Keratinocyte (primary cell): Measurements from ENCODE around the gene CHD2. TPM values are rescaled to one million over a fixed set of nuclear protein-coding genes. Genes with fewer than 3 reads are reported as not detected.

Source experiments
- DNase-seq: peaks from one replicate; pipeline ENCODE4 v3.0.0-alpha.2; 2011; ENCODE audit warnings: low read depth, missing footprints, low spot score
- FAIRE-seq: peaks from 2 replicates; lab custom pipeline; 2011; peaks lifted over from hg19 to GRCh38; lab: Jason Lieb, UNC
- H2AFZ ChIP-seq: 2 replicates; pipeline ENCODE4 v1.6.0; 2012; ENCODE audit warnings: low read length, control low read depth, inconsistent platforms; ENCODE audit not compliant: control insufficient read depth
- H3K27ac ChIP-seq: 2 replicates; pipeline ENCODE4 v1.5.1; 2011; ENCODE audit warnings: low read length; ENCODE audit not compliant: control insufficient read depth, insufficient read depth
- H3K27me3 ChIP-seq: 3 replicates; pipeline ENCODE4 v1.6.0; 2011; ENCODE audit warnings: low read length; ENCODE audit not compliant: control insufficient read depth, insufficient read depth; ENCODE audit errors: extremely low read depth
- H3K36me3 ChIP-seq, 2 experiments: 2 replicates in 1 of 2; 3 replicates in 1 of 2; pipeline ENCODE4 v1.5.1; 2011; ENCODE audit warnings: low read length in 2 of 2, mild to moderate bottlenecking in 1 of 2; ENCODE audit not compliant: control insufficient read depth in 2 of 2, insufficient read depth in 2 of 2; ENCODE audit errors: extremely low read depth in 1 of 2
- H3K4me1 ChIP-seq: 3 replicates; pipeline ENCODE4 v1.5.1; 2011; ENCODE audit warnings: low read length; ENCODE audit not compliant: control insufficient read depth, insufficient read depth; ENCODE audit errors: extremely low read depth
- H3K4me2 ChIP-seq: 3 replicates; pipeline ENCODE4 v1.6.0; 2011; ENCODE audit warnings: low read depth, low read length; ENCODE audit not compliant: control insufficient read depth, insufficient read depth; ENCODE audit errors: extremely low read depth
- H3K4me3 ChIP-seq, 3 experiments: fragments of 200-600 bp in 1 of 3; sonication (generic) in 1 of 3; 2 replicates in 2 of 3; 3 replicates in 1 of 3; pipeline ENCODE4 v1.5.1; 2011 to 2016; ENCODE audit warnings: low read length in 3 of 3, mild to moderate bottlenecking in 3 of 3, control low read depth in 2 of 3, inconsistent platforms in 1 of 3, low read depth in 1 of 3, mixed read lengths in 1 of 3, mixed run types in 1 of 3, moderate library complexity in 1 of 3; ENCODE audit not compliant: control insufficient read depth in 2 of 3, insufficient read depth in 2 of 3; ENCODE audit errors: extremely low read depth in 1 of 3
- H3K79me2 ChIP-seq: 2 replicates; pipeline ENCODE4 v1.6.0; 2012; ENCODE audit warnings: low read length; ENCODE audit not compliant: control insufficient read depth, insufficient read depth
- H3K9ac ChIP-seq: 3 replicates; pipeline ENCODE4 v1.6.0; 2011; ENCODE audit warnings: low read length; ENCODE audit not compliant: control insufficient read depth, insufficient read depth; ENCODE audit errors: extremely low read depth
- H3K9me1 ChIP-seq: 3 replicates; pipeline ENCODE4 v1.6.0; 2011; ENCODE audit warnings: low read length; ENCODE audit not compliant: control insufficient read depth, insufficient read depth; ENCODE audit errors: extremely low read depth
- H3K9me3 ChIP-seq: 2 replicates; pipeline ENCODE4 v1.5.1; 2012; ENCODE audit warnings: low read depth, low read length; ENCODE audit not compliant: control insufficient read depth
- H4K20me1 ChIP-seq: 3 replicates; pipeline ENCODE4 v1.6.0; 2011; ENCODE audit warnings: low read length; ENCODE audit not compliant: control insufficient read depth, insufficient read depth; ENCODE audit errors: extremely low read depth
- CTCF ChIP-seq, 3 experiments: IDR thresholded peaks in 1 of 3; conservative IDR thresholded peaks in 1 of 3; optimal IDR thresholded peaks in 1 of 3; 2 replicates in 2 of 3; 3 replicates in 1 of 3; pipeline versions ENCODE3 to v1.5.1; 2011; ENCODE audit warnings: low read length in 3 of 3, mild to moderate bottlenecking in 3 of 3, moderate library complexity in 2 of 3, control low read depth in 1 of 3, inconsistent platforms in 1 of 3; ENCODE audit not compliant: insufficient read depth in 2 of 3; ENCODE audit errors: extremely low read depth in 1 of 3
- EZH2 ChIP-seq: IDR thresholded peaks from one replicate; pipeline ENCODE4 v1.6.1; 2012; ENCODE audit warnings: inconsistent platforms, mild to moderate bottlenecking, low read length, moderate library complexity
- dilution Hi-C: fragments of 300-500 bp; cut with MboI; formaldehyde crosslinking; loops from one replicate; pipeline ENCODE4 v1.7.0; 2020; ENCODE audit warnings: low sequenced_read_pairs; ENCODE audit not compliant: extremely low pct_ligation_motif_present
- polyA plus RNA-seq, 5 experiments: library from polyadenylated mRNA; depleted of rRNA in 3 of 5; stranded (reverse) in 3 of 5; stranded (forward) in 1 of 5; unstranded in 1 of 5; fragments of >200 nt; gene quantifications; 1 replicate in 1 of 5; 2 replicates in 3 of 5; 3 replicates in 1 of 5; pipeline versions ENCODE4 v1.2.1 to v1.2.3, GENCODE V29; 2011 to 2012; ENCODE audit warnings: missing spikeins in 2 of 5, low read depth in 1 of 5, low replicate concordance in 1 of 5

The CHD2 gene
- polyA plus RNA-seq, 1 donor (not counting 4 experiments of a cell fraction or from before 2014, with no cell fraction given): 62.0 TPM

GRCh38 chr15:92928225-92928750, 28.2 kb downstream of the CHD2 start:
- DNase-seq (no peak), FAIRE-seq (no peak)
- dilution Hi-C loops: no loop called here
- peaks cover 37 to 61% of the 10 kb centered on the region in 2 experiments for H3K36me3 ChIP-seq
- H2AFZ ChIP-seq: no peak overlapping the region
- H3K27ac ChIP-seq: no peak overlapping the region
- H3K4me3 ChIP-seq: no peak overlapping the region
- no peaks in the 10 kb centered on the region for H3K27me3 ChIP-seq
- H3K4me2 ChIP-seq: no peak overlapping the region
- TF ChIP-seq EZH2 (no peak), CTCF (optimal IDR thresholded peaks at IDR 0.05 in 1 of 3, IDR thresholded peaks at IDR 0.05 in 1 of 3, conservative IDR thresholded peaks at IDR 0.05 in 1 of 3; ENCODE audit: extremely low read depth in 1 of 3, insufficient read depth in 2 of 3, low read length in 3 of 3) (no peak)
- no peaks in the 10 kb centered on the region for H3K9me3 ChIP-seq
- peaks cover 80% of the 10 kb centered on the region for H3K79me2 ChIP-seq
- peaks cover 9% of the 10 kb centered on the region for H3K4me1 ChIP-seq
- peaks cover 8% of the 10 kb centered on the region for H4K20me1 ChIP-seq
- no peaks in the 10 kb centered on the region for H3K9me1 ChIP-seq
- H3K9ac ChIP-seq: no peak overlapping the region

GRCh38 chr15:92929002-92929401, 28.9 kb downstream of the CHD2 start:
- H3K4me2 ChIP-seq: no peak overlapping the region
- no peak overlapping the region for H2AFZ ChIP-seq
- TF ChIP-seq EZH2: no peak
- no peak for TF ChIP-seq CTCF (optimal IDR thresholded peaks at IDR 0.05 in 1 of 3, IDR thresholded peaks at IDR 0.05 in 1 of 3, conservative IDR thresholded peaks at IDR 0.05 in 1 of 3; ENCODE audit: extremely low read depth in 1 of 3, insufficient read depth in 2 of 3, low read length in 3 of 3)
- H3K27me3 ChIP-seq: no peaks in the 10 kb centered on the region
- no peak for DNase-seq
- H4K20me1 ChIP-seq: peaks cover 8% of the 10 kb centered on the region
- H3K9me3 ChIP-seq: no peaks in the 10 kb centered on the region
- dilution Hi-C loops: no loop called here
- FAIRE-seq: no peak
- H3K9me1 ChIP-seq: no peaks in the 10 kb centered on the region
- peaks cover 79% of the 10 kb centered on the region for H3K79me2 ChIP-seq
- H3K4me1 ChIP-seq: peaks cover 9% of the 10 kb centered on the region
- H3K27ac ChIP-seq: no peak overlapping the region
- H3K36me3 ChIP-seq: peaks cover 41 to 65% of the 10 kb centered on the region in 2 experiments
- H3K4me3 ChIP-seq: no peak overlapping the region
- H3K9ac ChIP-seq: no peak overlapping the region
